Neural cell (in vitro differentiated cells): ENCODE measurements around the gene TRAPPC5.

Experiments used
- EP300 ChIP-seq: fragments of 450-650 bp; conservative IDR thresholded peaks from 2 replicates; pipeline ENCODE4 v1.6.1; 2014; ENCODE audit warnings: antibody characterized with exemption, mild to moderate bottlenecking, moderate library complexity; ENCODE audit not compliant: poor library complexity, severe bottlenecking
- EZH2 ChIP-seq: fragments of 200-600, 300-800 bp; shearing (Covaris generic), sonication (generic); IDR thresholded peaks from 2 replicates; pipeline ENCODE4 v1.6.1; 2014; ENCODE audit warnings: antibody characterized with exemption, low read length, borderline replicate concordance, mild to moderate bottlenecking; ENCODE audit not compliant: insufficient read depth, poor library complexity, severe bottlenecking
- POLR2AphosphoS5 ChIP-seq: IDR thresholded peaks from 2 replicates; pipeline ENCODE4 v1.6.1; 2012
- SMC3 ChIP-seq: fragments of 450-650 bp; conservative IDR thresholded peaks from 2 replicates; pipeline ENCODE4 v1.6.1; 2014; ENCODE audit warnings: antibody characterized with exemption, mild to moderate bottlenecking, moderate library complexity; ENCODE audit not compliant: poor library complexity
- TAF1 ChIP-seq: IDR thresholded peaks from 2 replicates; pipeline ENCODE4 v1.6.1; 2012; ENCODE audit warnings: low read depth
- TF ChIP-seq, protein P1 (sequence below): fragments of 450-650 bp; IDR thresholded peaks from 2 replicates; pipeline ENCODE4 v1.5.1; 2014; ENCODE audit warnings: antibody characterized with exemption, mild to moderate bottlenecking, moderate library complexity; ENCODE audit not compliant: poor library complexity, severe bottlenecking
- TF ChIP-seq, protein P2 (sequence below): IDR thresholded peaks from 2 replicates; pipeline ENCODE4 v1.6.1; 2012; ENCODE audit warnings: borderline replicate concordance

DNA sequence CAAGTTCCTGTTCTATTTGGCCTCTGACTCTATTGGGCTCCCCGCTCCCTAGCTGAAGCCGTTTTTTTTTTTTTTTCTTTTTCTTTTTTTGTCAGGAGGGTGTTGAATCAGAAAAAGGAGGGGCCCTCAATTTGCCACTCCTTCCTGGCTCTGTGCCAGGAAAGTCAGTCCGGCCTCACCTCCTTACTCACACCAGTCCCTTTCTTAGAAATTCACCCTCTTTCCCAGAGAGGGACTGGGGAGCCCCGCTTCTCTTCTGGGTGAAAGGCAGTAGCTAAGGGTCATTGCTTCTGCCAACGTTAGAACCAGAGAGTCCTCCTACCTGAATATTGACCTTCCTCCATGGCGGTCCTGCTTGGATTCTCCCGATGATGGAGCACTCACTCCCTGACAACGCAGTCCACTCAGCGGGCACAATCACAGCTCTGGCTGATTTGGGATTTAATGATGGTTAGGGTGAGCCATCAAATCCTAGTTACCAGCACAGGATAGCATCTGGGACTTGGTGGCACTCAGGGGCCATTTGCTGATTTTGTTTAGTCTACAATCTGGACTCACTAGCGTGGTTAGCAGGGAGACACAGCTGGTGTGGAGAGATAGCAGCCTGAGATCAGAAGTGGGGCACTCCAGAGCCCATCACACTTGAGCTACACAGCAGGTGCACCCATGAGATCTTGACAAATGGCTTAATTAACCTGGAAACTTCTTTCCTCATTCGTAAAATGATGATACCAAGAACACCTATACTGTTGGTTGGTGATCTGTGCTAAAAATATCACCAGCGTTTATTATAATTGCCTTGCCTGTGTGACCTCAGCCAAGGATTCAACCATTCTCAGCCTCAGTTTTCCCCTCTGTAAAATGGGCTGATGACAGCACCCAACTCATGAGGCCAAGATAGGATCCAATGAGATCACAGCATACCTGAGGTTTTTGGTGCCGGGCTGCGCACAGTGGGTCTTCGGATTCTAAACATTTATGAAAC is 19.1 kb downstream of the TRAPPC5 start:
- TF ChIP-seq, protein P1, sequence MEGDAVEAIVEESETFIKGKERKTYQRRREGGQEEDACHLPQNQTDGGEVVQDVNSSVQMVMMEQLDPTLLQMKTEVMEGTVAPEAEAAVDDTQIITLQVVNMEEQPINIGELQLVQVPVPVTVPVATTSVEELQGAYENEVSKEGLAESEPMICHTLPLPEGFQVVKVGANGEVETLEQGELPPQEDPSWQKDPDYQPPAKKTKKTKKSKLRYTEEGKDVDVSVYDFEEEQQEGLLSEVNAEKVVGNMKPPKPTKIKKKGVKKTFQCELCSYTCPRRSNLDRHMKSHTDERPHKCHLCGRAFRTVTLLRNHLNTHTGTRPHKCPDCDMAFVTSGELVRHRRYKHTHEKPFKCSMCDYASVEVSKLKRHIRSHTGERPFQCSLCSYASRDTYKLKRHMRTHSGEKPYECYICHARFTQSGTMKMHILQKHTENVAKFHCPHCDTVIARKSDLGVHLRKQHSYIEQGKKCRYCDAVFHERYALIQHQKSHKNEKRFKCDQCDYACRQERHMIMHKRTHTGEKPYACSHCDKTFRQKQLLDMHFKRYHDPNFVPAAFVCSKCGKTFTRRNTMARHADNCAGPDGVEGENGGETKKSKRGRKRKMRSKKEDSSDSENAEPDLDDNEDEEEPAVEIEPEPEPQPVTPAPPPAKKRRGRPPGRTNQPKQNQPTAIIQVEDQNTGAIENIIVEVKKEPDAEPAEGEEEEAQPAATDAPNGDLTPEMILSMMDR: no peak
- no peak for TF ChIP-seq TAF1
- no peak for TF ChIP-seq SMC3
- TF ChIP-seq POLR2AphosphoS5: no peak
- TF ChIP-seq EP300: no peak
- no peak for TF ChIP-seq EZH2
- TF ChIP-seq, protein P2, sequence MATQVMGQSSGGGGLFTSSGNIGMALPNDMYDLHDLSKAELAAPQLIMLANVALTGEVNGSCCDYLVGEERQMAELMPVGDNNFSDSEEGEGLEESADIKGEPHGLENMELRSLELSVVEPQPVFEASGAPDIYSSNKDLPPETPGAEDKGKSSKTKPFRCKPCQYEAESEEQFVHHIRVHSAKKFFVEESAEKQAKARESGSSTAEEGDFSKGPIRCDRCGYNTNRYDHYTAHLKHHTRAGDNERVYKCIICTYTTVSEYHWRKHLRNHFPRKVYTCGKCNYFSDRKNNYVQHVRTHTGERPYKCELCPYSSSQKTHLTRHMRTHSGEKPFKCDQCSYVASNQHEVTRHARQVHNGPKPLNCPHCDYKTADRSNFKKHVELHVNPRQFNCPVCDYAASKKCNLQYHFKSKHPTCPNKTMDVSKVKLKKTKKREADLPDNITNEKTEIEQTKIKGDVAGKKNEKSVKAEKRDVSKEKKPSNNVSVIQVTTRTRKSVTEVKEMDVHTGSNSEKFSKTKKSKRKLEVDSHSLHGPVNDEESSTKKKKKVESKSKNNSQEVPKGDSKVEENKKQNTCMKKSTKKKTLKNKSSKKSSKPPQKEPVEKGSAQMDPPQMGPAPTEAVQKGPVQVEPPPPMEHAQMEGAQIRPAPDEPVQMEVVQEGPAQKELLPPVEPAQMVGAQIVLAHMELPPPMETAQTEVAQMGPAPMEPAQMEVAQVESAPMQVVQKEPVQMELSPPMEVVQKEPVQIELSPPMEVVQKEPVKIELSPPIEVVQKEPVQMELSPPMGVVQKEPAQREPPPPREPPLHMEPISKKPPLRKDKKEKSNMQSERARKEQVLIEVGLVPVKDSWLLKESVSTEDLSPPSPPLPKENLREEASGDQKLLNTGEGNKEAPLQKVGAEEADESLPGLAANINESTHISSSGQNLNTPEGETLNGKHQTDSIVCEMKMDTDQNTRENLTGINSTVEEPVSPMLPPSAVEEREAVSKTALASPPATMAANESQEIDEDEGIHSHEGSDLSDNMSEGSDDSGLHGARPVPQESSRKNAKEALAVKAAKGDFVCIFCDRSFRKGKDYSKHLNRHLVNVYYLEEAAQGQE: no peak
